Fibroblast of lung (primary cell): Measurements from ENCODE around the gene SCD5.

ENCODE experiments used
- CTCF ChIP-seq, 2 donors: IDR thresholded peaks in 1 of 2; conservative IDR thresholded peaks in 1 of 2; 1 replicate in 1 of 2; 2 replicates in 1 of 2; pipeline ENCODE4 v1.5.1; 2011 to 2012; ENCODE audit warnings: low read length in 2 of 2, control low read depth in 1 of 2, inconsistent platforms in 1 of 2, low read depth in 1 of 2, mild to moderate bottlenecking in 1 of 2
- EZH2 ChIP-seq: IDR thresholded peaks from 2 replicates; pipeline ENCODE4 v1.5.1; 2012; ENCODE audit warnings: low read length, control low read depth, mild to moderate bottlenecking; ENCODE audit errors: missing control alignments

DNA sequence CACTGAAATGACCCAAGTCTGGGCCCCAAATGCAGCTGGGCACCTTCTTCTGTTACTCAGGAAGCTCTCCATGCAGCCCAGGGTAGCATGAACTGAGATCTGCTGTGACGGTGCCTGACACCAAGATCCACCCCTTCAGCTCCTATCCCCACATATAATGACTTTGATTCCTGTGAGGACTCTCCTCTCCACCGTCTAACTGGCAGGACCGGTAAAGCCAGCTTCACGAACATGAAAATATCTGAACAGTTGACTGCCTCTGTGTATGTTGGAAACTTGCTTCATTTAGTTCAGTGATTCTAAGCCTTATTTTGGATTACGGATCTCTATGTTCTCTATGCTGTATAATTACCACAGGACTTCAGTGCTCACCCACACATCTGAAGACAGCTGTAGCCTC is 121.3 kb downstream of the SCD5 start:
- TF ChIP-seq EZH2 (no peak), CTCF (conservative IDR thresholded peaks at IDR 0.05 in 1 of 2, IDR thresholded peaks at IDR 0.05 in 1 of 2; ENCODE audit: low read depth in 1 of 2, low read length in 2 of 2) (no peak)
